Esophagus muscularis mucosa (tissue), 4 donors: Measurements from ENCODE around the gene ILRUN.
"Not testable (repeated sequence)": the region's sequence is repeated elsewhere in the genome, so short reads cannot be mapped to it uniquely, and the experiment has no call there.

Experiments used
- CTCF ChIP-seq, 3 experiments: fragments of 200-600 bp in 2 of 3; fragments of 450-650 bp in 1 of 3; sonication (generic) in 2 of 3; IDR thresholded peaks; one replicate each; pipeline ENCODE4 v1.5.1; 2017 to 2019; ENCODE audit warnings: antibody characterized with exemption in 3 of 3, mild to moderate bottlenecking in 2 of 3, moderate library complexity in 1 of 3
- EP300 ChIP-seq: sonication (generic); formaldehyde crosslinking; IDR thresholded peaks from one replicate; pipeline ENCODE4 v1.6.1; 2017; ENCODE audit warnings: antibody characterized with exemption
- POLR2A ChIP-seq: fragments of 450-650 bp; IDR thresholded peaks from one replicate; pipeline ENCODE4 v1.6.1; 2017; ENCODE audit warnings: antibody characterized with exemption, moderate library complexity, mild to moderate bottlenecking, low read depth
- POLR2AphosphoS5 ChIP-seq, 2 donors: sonication (generic); formaldehyde crosslinking; IDR thresholded peaks; one replicate each; pipeline ENCODE4 v1.6.1; 2017; ENCODE audit warnings: antibody characterized with exemption in 2 of 2

GRCh38 chr6:34712881-34713280 is 16.3 kb upstream of the ILRUN start:
- not testable (repeated sequence) for TF ChIP-seq CTCF (IDR thresholded peaks at IDR 0.05); POLR2A; POLR2AphosphoS5 (IDR thresholded peaks at IDR 0.05); EP300
